Glutamatergic neuron (in vitro differentiated cells): ENCODE data around the gene ACSS1. TPM values are rescaled to one million over a fixed set of nuclear protein-coding genes. Genes with fewer than 3 reads are reported as not detected.
A peak's percentile ranks its signal among the peaks of the same experiment; 100 is the strongest.

Experiments used
- DNase-seq: peaks from one replicate; pipeline ENCODE4 v3.0.0; 2022
- H3K27ac Mint-ChIP-seq: one replicate; pipeline ENCODE4 v1.8.0; 2020; ENCODE audit warnings: mild to moderate bottlenecking, mixed read lengths, inconsistent platforms; ENCODE audit not compliant: unreplicated experiment
- H3K27me3 Mint-ChIP-seq: one replicate; pipeline ENCODE4 v1.8.0; 2020; ENCODE audit warnings: mild to moderate bottlenecking, moderate library complexity, mixed read lengths, inconsistent platforms; ENCODE audit not compliant: unreplicated experiment
- H3K36me3 Mint-ChIP-seq: one replicate; pipeline ENCODE4 v1.8.0; 2020; ENCODE audit warnings: mild to moderate bottlenecking, mixed read lengths, inconsistent platforms; ENCODE audit not compliant: unreplicated experiment
- H3K4me1 Mint-ChIP-seq: one replicate; pipeline ENCODE4 v1.8.0; 2020; ENCODE audit warnings: mild to moderate bottlenecking, low read depth, mixed read lengths, inconsistent platforms; ENCODE audit not compliant: unreplicated experiment
- H3K4me3 Mint-ChIP-seq: one replicate; pipeline ENCODE4 v1.8.0; 2020; ENCODE audit warnings: mild to moderate bottlenecking, mixed read lengths, inconsistent platforms; ENCODE audit not compliant: unreplicated experiment
- H3K9me3 Mint-ChIP-seq: one replicate; pipeline ENCODE4 v1.8.0; 2020; ENCODE audit warnings: mild to moderate bottlenecking, moderate library complexity, mixed read lengths, inconsistent platforms; ENCODE audit not compliant: unreplicated experiment
- CTCF ChIP-seq: fragments of 200-600 bp; sonication (generic); IDR thresholded peaks from one replicate; pipeline ENCODE4 v1.5.0; 2021; ENCODE audit not compliant: partially characterized antibody, unreplicated experiment
- total RNA-seq: library from RNA; stranded (reverse); fragmentation: NEBNext Ultra II Directional; extraction: Animal tissue kit (Norgen Biotek cat#: 25700); gene quantifications from one replicate; pipeline ENCODE4 v1.2.1, GENCODE V29; 2021; ENCODE audit not compliant: unreplicated experiment

Gene ACSS1
- total RNA-seq, 1 donor from 2014 or later: not detected

GRCh38 chr20:24995741-24996448, 62.0 kb downstream of the ACSS1 start:
- DNase-seq: no peak
- H3K27me3 Mint-ChIP-seq: peaks cover 6% of the 10 kb centered on the region
- peaks cover 14% of the 10 kb centered on the region for H3K4me1 Mint-ChIP-seq
- H3K4me3 Mint-ChIP-seq: no peak overlapping the region
- no peak for TF ChIP-seq CTCF
- no peaks in the 10 kb centered on the region for H3K36me3 Mint-ChIP-seq
- peaks cover 3% of the 10 kb centered on the region for H3K9me3 Mint-ChIP-seq
- no peak overlapping the region for H3K27ac Mint-ChIP-seq

GRCh38 chr20:24994470-24995368, 63.2 kb downstream of the ACSS1 start:
- peaks cover 22% of the 10 kb centered on the region for H3K4me1 Mint-ChIP-seq
- DNase-seq: peak; percentile 83
- peak; percentile 87 for TF ChIP-seq CTCF
- peak overlapping the region; percentile 67 for H3K4me3 Mint-ChIP-seq
- H3K36me3 Mint-ChIP-seq: no peaks in the 10 kb centered on the region
- H3K27ac Mint-ChIP-seq: no peak overlapping the region
- peaks cover 6% of the 10 kb centered on the region for H3K27me3 Mint-ChIP-seq
- H3K9me3 Mint-ChIP-seq: peaks cover 7% of the 10 kb centered on the region

GRCh38 chr20:24994186-24994465, 63.8 kb downstream of the ACSS1 start:
- H3K27ac Mint-ChIP-seq: no peak overlapping the region
- peaks cover 24% of the 10 kb centered on the region for H3K4me1 Mint-ChIP-seq
- peaks cover 6% of the 10 kb centered on the region for H3K27me3 Mint-ChIP-seq
- no peaks in the 10 kb centered on the region for H3K36me3 Mint-ChIP-seq
- no peak for DNase-seq
- peaks cover 7% of the 10 kb centered on the region for H3K9me3 Mint-ChIP-seq
- peak overlapping the region; percentile 67 for H3K4me3 Mint-ChIP-seq
- TF ChIP-seq CTCF: no peak

GRCh38 chr20:24993337-24994185, 64.4 kb downstream of the ACSS1 start:
- Mint-ChIP-seq H3K27ac (no peak overlapping the region), H3K36me3 (no peaks in the 10 kb centered on the region), H3K4me1 (peaks cover 27% of the 10 kb centered on the region), H3K9me3 (peaks cover 7% of the 10 kb centered on the region), H3K4me3 (peak overlapping the region; percentile 92), H3K27me3 (peaks cover 6% of the 10 kb centered on the region)
- no peak for DNase-seq
- no peak for TF ChIP-seq CTCF
